A673 (cell line): ENCODE measurements around the gene KIRREL3.

Source experiments
- CTCF ChIP-seq: fragments of 300-800, 200-600 bp; sonication (generic); conservative IDR thresholded peaks from 2 replicates; pipeline ENCODE4 v1.5.1; 2017; ENCODE audit warnings: low read depth, mild to moderate bottlenecking, antibody characterized with exemption, low read length, moderate library complexity, mixed read lengths
- EZH2 ChIP-seq: fragments of 200-600 bp; sonication (generic); IDR thresholded peaks from 2 replicates; pipeline ENCODE4 v1.6.1; 2017; ENCODE audit warnings: borderline replicate concordance, low read depth, mild to moderate bottlenecking, mixed read lengths, antibody characterized with exemption, low read length; ENCODE audit not compliant: poor library complexity, severe bottlenecking

DNA sequence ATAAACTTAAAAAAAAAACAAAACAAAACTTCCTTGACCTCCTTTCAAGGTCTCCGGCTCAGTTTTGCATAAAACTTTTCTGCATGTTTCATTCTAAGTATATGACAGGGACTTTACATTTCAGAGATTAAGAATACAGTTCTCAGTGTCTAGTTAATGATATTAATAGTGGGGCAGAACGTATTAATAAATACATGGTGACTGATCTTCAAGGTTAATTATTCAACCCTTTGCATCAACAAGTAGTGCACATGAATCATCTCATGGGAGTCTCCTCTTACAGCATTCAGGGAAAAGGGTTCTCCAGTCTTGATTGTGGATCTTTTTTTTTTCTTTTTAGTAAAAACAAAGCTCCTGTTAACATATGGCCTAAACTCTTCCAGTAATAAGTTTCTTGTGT lies 146.8 kb downstream of the KIRREL3 start:
- TF ChIP-seq CTCF (no peak), EZH2 (no peak)
